B cell (primary cell): ENCODE results near the gene GAK. TPM values are rescaled to one million over a fixed set of nuclear protein-coding genes. Genes with fewer than 3 reads are reported as not detected.

Experiments
- ATAC-seq: fragments of 200-7000 bp; cut with Tn5 transposase; one replicate; pipeline ENCODE4 v1.10.0; 2021; ENCODE audit warnings: low read depth, mild to moderate bottlenecking, moderate number of reproducible peaks, moderate library complexity
- CTCF ChIA-PET: fragments of 350-600 bp; sonication (Branson Sonifier 250); formaldehyde crosslinking; loops from one replicate; lab custom pipeline; 2021; ENCODE audit warnings: antibody characterized with exemption, inconsistent platforms; lab: Charles Lee
- POLR2A ChIA-PET: fragments of 350-600 bp; sonication (Branson Sonifier 250); formaldehyde crosslinking; loops from one replicate; lab custom pipeline; 2021; ENCODE audit warnings: antibody characterized with exemption; lab: Charles Lee
- DNase-seq: peaks from one replicate; pipeline ENCODE4 v3.0.0; 2013
- H2AFZ ChIP-seq: 2 replicates; pipeline ENCODE4 v1.6.1; 2012; ENCODE audit warnings: mild to moderate bottlenecking, low read depth, low read length; ENCODE audit not compliant: insufficient read depth, poor library complexity, severe bottlenecking
- H3K27ac ChIP-seq, 2 donors: 1 replicate in 1 of 2; 2 replicates in 1 of 2; pipeline ENCODE4 v1.5.1; 2012 to 2013; ENCODE audit warnings: low read length in 2 of 2, mild to moderate bottlenecking in 2 of 2, moderate library complexity in 1 of 2
- H3K27me3 ChIP-seq, 4 experiments: fragments of 200-600 bp in 1 of 4; sonication (generic) in 1 of 4; replicated peaks in 1 of 4; 1 replicate in 2 of 4; 2 replicates in 2 of 4; pipeline versions ENCODE4 v1.6.1 to v1.7.0; 2013 to 2016; ENCODE audit warnings: low read length in 3 of 4, mild to moderate bottlenecking in 2 of 4, mixed read lengths in 1 of 4, moderate library complexity in 1 of 4; ENCODE audit not compliant: insufficient read depth in 4 of 4, control insufficient read depth in 3 of 4; ENCODE audit errors: control extremely low read depth in 1 of 4
- H3K36me3 ChIP-seq, 2 experiments: replicated peaks in 1 of 2; 1 replicate in 1 of 2; 2 replicates in 1 of 2; pipeline versions ENCODE4 v1.6.1 to v1.7.1; 2013; ENCODE audit warnings: low read length in 1 of 2; ENCODE audit not compliant: insufficient read depth in 2 of 2, control insufficient read depth in 1 of 2; ENCODE audit errors: control extremely low read depth in 1 of 2, extremely low read depth in 1 of 2
- H3K4me1 ChIP-seq, 2 donors: fragments of 200-600 bp in 1 of 2; sonication (generic) in 1 of 2; 1 replicate in 1 of 2; 2 replicates in 1 of 2; pipeline versions ENCODE4 v1.5.1 to v1.6.1; 2013 to 2017; ENCODE audit warnings: low read length in 2 of 2; ENCODE audit not compliant: control insufficient read depth in 2 of 2, insufficient read depth in 2 of 2
- H3K4me2 ChIP-seq: replicated peaks from 2 replicates; pipeline ENCODE3; 2012; ENCODE audit warnings: mild to moderate bottlenecking, low read depth, low read length; ENCODE audit not compliant: poor library complexity, severe bottlenecking
- H3K4me3 ChIP-seq, 5 experiments: fragments of 200-600 bp in 1 of 5; sonication (generic) in 1 of 5; 1 replicate in 3 of 5; 2 replicates in 2 of 5; pipeline versions ENCODE4 v1.5.1 to v1.7.0; 2011 to 2016; ENCODE audit warnings: low read length in 4 of 5, mild to moderate bottlenecking in 4 of 5, low read depth in 2 of 5, control low read depth in 1 of 5, moderate library complexity in 1 of 5; ENCODE audit not compliant: insufficient read depth in 1 of 5; ENCODE audit errors: control extremely low read depth in 1 of 5, extremely low read depth in 1 of 5
- H3K79me2 ChIP-seq: fragments of 200-600 bp; sonication (generic); one replicate; pipeline ENCODE4 v1.6.0; 2016; ENCODE audit warnings: low read length; ENCODE audit not compliant: control insufficient read depth, insufficient read depth
- H3K9ac ChIP-seq: fragments of 200-600 bp; sonication (generic); 2 replicates; pipeline ENCODE4 v1.6.1; 2017; ENCODE audit warnings: mild to moderate bottlenecking, low read length, moderate library complexity
- H3K9me3 ChIP-seq, 3 donors: one replicate each; pipeline versions ENCODE4 v1.6.1 to v1.7.1; 2013; ENCODE audit warnings: low read length in 2 of 3; ENCODE audit not compliant: control insufficient read depth in 2 of 3, insufficient read depth in 1 of 3; ENCODE audit errors: control extremely low read depth in 1 of 3
- H4K20me1 ChIP-seq: 2 replicates; pipeline ENCODE4 v1.6.0; 2012; ENCODE audit warnings: mild to moderate bottlenecking, low read length; ENCODE audit not compliant: insufficient read depth, control insufficient read depth, poor library complexity, severe bottlenecking
- H3K27ac Mint-ChIP-seq: one replicate; pipeline ENCODE4 v1.8.0; 2021; ENCODE audit warnings: mixed read lengths
- H3K27me3 Mint-ChIP-seq: one replicate; pipeline ENCODE4 v1.8.0; 2021; ENCODE audit warnings: mixed read lengths
- H3K4me1 Mint-ChIP-seq: one replicate; pipeline ENCODE4 v1.8.0; 2021; ENCODE audit warnings: mixed read lengths
- H3K4me3 Mint-ChIP-seq: one replicate; pipeline ENCODE4 v1.8.0; 2021; ENCODE audit warnings: mixed read lengths
- H3K9me3 Mint-ChIP-seq: one replicate; pipeline ENCODE4 v1.8.0; 2022; ENCODE audit warnings: mixed read lengths; ENCODE audit not compliant: insufficient read depth
- EZH2 ChIP-seq: IDR thresholded peaks from 2 replicates; pipeline ENCODE4 v1.6.1; 2012; ENCODE audit warnings: borderline replicate concordance, low read depth, mild to moderate bottlenecking, moderate library complexity, low read length; ENCODE audit not compliant: insufficient read depth, poor library complexity, severe bottlenecking
- WGBS: methylation state at CpG from one replicate; pipeline ENCODE4 v1.1.5; 2013; ENCODE audit warnings: missing lambda C conversion rate; ENCODE audit not compliant: insufficient coverage; 5-methylcytosine and 5-hydroxymethylcytosine counted together
- intact Hi-C: fragments of 100-400 bp; cut with micrococcal nuclease; formaldehyde crosslinking; loops from one replicate; pipeline ENCODE4 v1.10.0; 2022
- polyA plus RNA-seq: library from polyadenylated mRNA; depleted of rRNA; stranded (reverse); fragments of >200 nt; gene quantifications from 2 replicates; pipeline ENCODE4 v1.2.3, GENCODE V29; 2012
- total RNA-seq, 2 donors: library from RNA; stranded (reverse); fragments of 120-200 nt in 1 of 2; gene quantifications; 1 replicate in 1 of 2; 2 replicates in 1 of 2; pipeline versions ENCODE4 v1.2.3 to v1.2.4, GENCODE V29; 2013 to 2022
- TF ChIP-seq, protein P1 (sequence below): fragments of 200-600 bp; IDR thresholded peaks from one replicate; pipeline ENCODE4 v1.8.0; 2022; ENCODE audit warnings: antibody characterized with exemption, mild to moderate bottlenecking

Gene GAK
- total and polyA plus RNA-seq, 2 donors (not counting 1 experiment from before 2014, with no cell fraction given), result 113 to 283 TPM

DNA sequence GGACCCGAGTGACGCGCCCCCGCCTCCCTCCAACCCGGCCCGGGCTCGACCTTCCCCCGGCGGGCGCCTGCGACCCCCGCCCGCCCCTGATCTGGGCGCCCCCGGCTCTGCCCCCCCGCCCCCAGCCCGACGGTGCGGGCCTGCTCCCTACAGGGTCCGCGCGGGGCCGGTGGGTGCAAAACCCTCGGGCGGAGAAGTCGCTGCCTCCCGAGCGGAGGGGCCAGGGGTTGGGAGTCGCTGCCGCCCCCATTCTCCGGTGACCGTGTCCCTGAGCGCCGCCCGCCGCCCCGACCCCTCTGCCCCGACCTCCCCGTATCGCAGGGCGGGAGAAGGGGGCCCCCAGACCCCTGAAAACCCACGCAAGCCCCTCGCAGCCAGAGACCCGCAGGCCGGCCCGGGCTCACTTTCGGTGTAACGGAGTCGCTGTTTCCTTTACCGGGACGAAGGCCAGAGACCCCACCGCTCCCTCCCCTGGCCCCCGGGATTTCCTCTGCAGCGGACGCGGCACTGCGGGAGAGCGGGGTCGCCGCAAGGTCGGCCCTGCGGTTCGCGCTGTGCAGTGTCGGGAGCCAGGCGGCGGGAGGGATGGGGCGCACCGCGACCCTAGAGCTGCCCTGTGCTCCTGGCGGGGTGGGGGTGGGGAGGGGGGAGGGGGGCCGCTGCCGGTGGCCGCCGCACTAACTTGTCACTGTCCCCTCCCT lies 105.5 kb downstream of the GAK start:
- POLR2A ChIA-PET, result no interaction called here
- WGBS, result 5% methylated on average over 63 of the region's 75 CpGs
- Mint-ChIP-seq H3K27me3 (peaks cover 39% of the 10 kb centered on the region), H3K9me3 (no peaks in the 10 kb centered on the region), H3K4me3 (no peak overlapping the region), H3K27ac (no peak overlapping the region), H3K4me1 (peaks cover 4% of the 10 kb centered on the region)
- no peak for DNase-seq
- Histone ChIP-seq H3K9ac (no peak overlapping the region), H2AFZ (no peak overlapping the region), H3K36me3 (no peaks in the 10 kb centered on the region), H3K27ac (no peak overlapping the region), H3K4me1 (peaks cover 12 to 18% of the 10 kb centered on the region in 2 donors), H3K79me2 (no peaks in the 10 kb centered on the region), H3K27me3 (peaks cover 0 to 70% (median 28%) of the 10 kb centered on the region in 4 experiments), H3K4me2 (peak overlapping the region; percentile 52), H4K20me1 (no peaks in the 10 kb centered on the region), H3K9me3 (peaks cover 0 to 43% (median 0%) of the 10 kb centered on the region in 3 donors), H3K4me3 (no peak overlapping the region)
- intact Hi-C loops, result no loop called here
- ATAC-seq, result no peak
- CTCF ChIA-PET, result no interaction called here
- TF ChIP-seq, protein P1, sequence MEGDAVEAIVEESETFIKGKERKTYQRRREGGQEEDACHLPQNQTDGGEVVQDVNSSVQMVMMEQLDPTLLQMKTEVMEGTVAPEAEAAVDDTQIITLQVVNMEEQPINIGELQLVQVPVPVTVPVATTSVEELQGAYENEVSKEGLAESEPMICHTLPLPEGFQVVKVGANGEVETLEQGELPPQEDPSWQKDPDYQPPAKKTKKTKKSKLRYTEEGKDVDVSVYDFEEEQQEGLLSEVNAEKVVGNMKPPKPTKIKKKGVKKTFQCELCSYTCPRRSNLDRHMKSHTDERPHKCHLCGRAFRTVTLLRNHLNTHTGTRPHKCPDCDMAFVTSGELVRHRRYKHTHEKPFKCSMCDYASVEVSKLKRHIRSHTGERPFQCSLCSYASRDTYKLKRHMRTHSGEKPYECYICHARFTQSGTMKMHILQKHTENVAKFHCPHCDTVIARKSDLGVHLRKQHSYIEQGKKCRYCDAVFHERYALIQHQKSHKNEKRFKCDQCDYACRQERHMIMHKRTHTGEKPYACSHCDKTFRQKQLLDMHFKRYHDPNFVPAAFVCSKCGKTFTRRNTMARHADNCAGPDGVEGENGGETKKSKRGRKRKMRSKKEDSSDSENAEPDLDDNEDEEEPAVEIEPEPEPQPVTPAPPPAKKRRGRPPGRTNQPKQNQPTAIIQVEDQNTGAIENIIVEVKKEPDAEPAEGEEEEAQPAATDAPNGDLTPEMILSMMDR, result no peak
- peak; percentile 86 for TF ChIP-seq EZH2

DNA sequence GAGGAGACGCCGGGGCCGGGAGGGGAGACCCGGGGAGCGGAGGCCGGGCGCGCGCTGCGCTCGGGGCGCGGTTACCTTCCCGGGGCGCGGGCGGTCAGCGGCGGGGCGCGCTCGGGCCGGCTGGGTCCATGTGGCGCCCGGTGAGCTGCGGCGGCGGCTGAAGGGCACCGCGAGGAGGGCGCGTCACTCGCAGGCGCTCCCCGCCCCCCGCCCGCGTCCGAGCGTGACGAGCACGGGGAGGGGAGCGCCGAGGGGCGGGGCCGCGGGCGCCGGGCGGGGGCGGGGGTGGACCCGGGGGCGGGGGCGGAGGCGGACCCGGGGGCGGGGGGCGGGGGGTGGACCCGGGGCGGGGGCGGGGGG lies 106.2 kb downstream of the GAK start, which contains the start of gene CPLX1:
Gene CPLX1, minus strand, starts transcription at position 159 of the 360 bp plus-strand sequence. CDS start 1,607 bp downstream, outside the sequence.
- ChIA-PET POLR2A (no interaction called here), CTCF (no interaction called here)
- Histone ChIP-seq H3K4me3 (peak within 1 kb of the TSS in 1 of 5 experiments; percentile 41), H3K27me3 (peaks cover 0 to 69% (median 28%) of the 10 kb centered on the region in 4 experiments), H3K79me2 (no peaks in the 10 kb centered on the region), H3K27ac (no peak within 1 kb of the TSS), H3K9ac (no peak within 1 kb of the TSS), H3K9me3 (peaks cover 0 to 40% (median 0%) of the 10 kb centered on the region in 3 donors), H3K4me1 (peaks cover 12 to 18% of the 10 kb centered on the region in 2 donors), H4K20me1 (no peaks in the 10 kb centered on the region), H2AFZ (no peak within 1 kb of the TSS), H3K36me3 (no peaks in the 10 kb centered on the region), H3K4me2 (peak within 1 kb of the TSS; percentile 72)
- Mint-ChIP-seq H3K27ac (no peak within 1 kb of the TSS), H3K27me3 (peaks cover 43% of the 10 kb centered on the region), H3K9me3 (no peaks in the 10 kb centered on the region), H3K4me1 (peaks cover 4% of the 10 kb centered on the region), H3K4me3 (no peak within 1 kb of the TSS)
- DNase-seq, result peak; percentile 39
- 5% methylated on average over 30 of the region's 61 CpGs for WGBS
- peak; percentile 22 for ATAC-seq
- TF ChIP-seq, protein P1, result no peak
- no peak for TF ChIP-seq EZH2
- intact Hi-C loops, result no loop called here
